Measurements from ENCODE around the gene ECEL1.

The ECEL1 gene

GRCh38 chr2:232506709-232507108, 19.1 kb upstream of the ECEL1 start:
- Histone ChIP-seq H3K9me3 (replicated peaks in 1 of 11) (no peaks in the 10 kb centered on the region), H3K27ac (no peak overlapping the region), H3K4me2 (no peak overlapping the region), H3K4me1 (peaks cover 13 to 35% (median 31%) of the 10 kb centered on the region in 10 experiments; a peak in 19 of 20 replicates), H3K27me3 (peaks cover 37 to 55% (median 52%) of the 10 kb centered on the region in 11 experiments), H3K36me3 (no peaks in the 10 kb centered on the region), H3K9ac (no peak overlapping the region), H3K4me3 (no peak overlapping the region), H4K20me1 (peaks cover 0 to 25% (median 4%) of the 10 kb centered on the region in 11 experiments; a peak in 10 of 22 replicates)
- no peak for TF ChIP-seq Cebpa-rat (IDR thresholded peaks at IDR 0.05)

- Histone ChIP-seq H3K4me3 (no peak overlapping the region), H4K20me1 (peaks cover 0 to 24% (median 4%) of the 10 kb centered on the region in 11 experiments; a peak in 9 of 22 replicates), H3K4me2 (no peak overlapping the region), H3K9me3 (replicated peaks in 1 of 11) (no peaks in the 10 kb centered on the region), H3K36me3 (no peaks in the 10 kb centered on the region), H3K9ac (no peak overlapping the region), H3K27ac (no peak overlapping the region), H3K27me3 (peaks cover 37 to 63% (median 60%) of the 10 kb centered on the region in 11 experiments), H3K4me1 (peaks cover 6 to 26% (median 22%) of the 10 kb centered on the region in 10 experiments; a peak in 18 of 20 replicates)
- TF ChIP-seq Cebpa-rat (IDR thresholded peaks at IDR 0.05): no peak
These were observed 18.2 kb upstream of the ECEL1 start for GRCh38 chr2:232505856-232506255.

- H3K9ac ChIP-seq: no peak overlapping the region
- TF ChIP-seq Cebpa-rat (IDR thresholded peaks at IDR 0.05): no peak
- H3K27me3 ChIP-seq: peaks cover 37 to 69% (median 62%) of the 10 kb centered on the region in 11 experiments
- H3K36me3 ChIP-seq: no peaks in the 10 kb centered on the region
- peaks cover 0 to 26% (median 4%) of the 10 kb centered on the region in 11 experiments; a peak in 9 of 22 replicates for H4K20me1 ChIP-seq
- no peaks in the 10 kb centered on the region for H3K9me3 ChIP-seq (replicated peaks in 1 of 11)
- H3K4me3 ChIP-seq: no peak overlapping the region
- H3K4me1 ChIP-seq: peaks cover 6 to 18% (median 17%) of the 10 kb centered on the region in 10 experiments; a peak in 16 of 20 replicates
- H3K27ac ChIP-seq: no peak overlapping the region
- no peak overlapping the region for H3K4me2 ChIP-seq
These were observed 16.8 kb upstream of the ECEL1 start for GRCh38 chr2:232504438-232504837.

- Histone ChIP-seq H3K4me2 (peak overlapping the region in 7 of 11 experiments; percentile 34 to 57 (median 49); a peak in 7 of 22 replicates), H3K4me1 (peaks cover 6 to 18% (median 17%) of the 10 kb centered on the region in 10 experiments; a peak in 16 of 20 replicates), H3K27ac (no peak overlapping the region), H3K27me3 (peaks cover 37 to 69% (median 62%) of the 10 kb centered on the region in 11 experiments), H3K9ac (no peak overlapping the region), H3K9me3 (replicated peaks in 1 of 11) (no peaks in the 10 kb centered on the region), H3K36me3 (no peaks in the 10 kb centered on the region), H3K4me3 (peak overlapping the region in 1 of 10 experiments; percentile 42; a peak in 1 of 20 replicates), H4K20me1 (peaks cover 0 to 26% (median 4%) of the 10 kb centered on the region in 11 experiments; a peak in 9 of 22 replicates)
- TF ChIP-seq Cebpa-rat (IDR thresholded peaks at IDR 0.05): no peak
These were observed 16.2 kb upstream of the ECEL1 start for GRCh38 chr2:232503809-232504323.

- no peak overlapping the region for H3K9ac ChIP-seq
- peaks cover 37 to 69% (median 62%) of the 10 kb centered on the region in 11 experiments for H3K27me3 ChIP-seq
- H3K36me3 ChIP-seq: no peaks in the 10 kb centered on the region
- TF ChIP-seq Cebpa-rat (IDR thresholded peaks at IDR 0.05): no peak
- no peak overlapping the region for H3K27ac ChIP-seq
- peak overlapping the region in 1 of 10 experiments; percentile 42; a peak in 2 of 20 replicates for H3K4me3 ChIP-seq
- H4K20me1 ChIP-seq: peaks cover 0 to 26% (median 4%) of the 10 kb centered on the region in 11 experiments; a peak in 9 of 22 replicates
- H3K4me1 ChIP-seq: peaks cover 6 to 18% (median 17%) of the 10 kb centered on the region in 10 experiments; a peak in 16 of 20 replicates
- H3K4me2 ChIP-seq: peak overlapping the region in 10 of 11 experiments; percentile 29 to 57 (median 50); a peak in 17 of 22 replicates
- no peaks in the 10 kb centered on the region for H3K9me3 ChIP-seq (replicated peaks in 1 of 11)
These were observed 15.5 kb upstream of the ECEL1 start for GRCh38 chr2:232502911-232503808.

GRCh38 chr2:232502511-232502910, 14.9 kb upstream of the ECEL1 start:
- H3K4me2 ChIP-seq: peak overlapping the region in 7 of 11 experiments; percentile 38 to 67 (median 58); a peak in 10 of 22 replicates
- H3K27me3 ChIP-seq: peaks cover 37 to 69% (median 62%) of the 10 kb centered on the region in 11 experiments
- H3K4me1 ChIP-seq: peaks cover 6 to 18% (median 17%) of the 10 kb centered on the region in 10 experiments; a peak in 16 of 20 replicates
- no peaks in the 10 kb centered on the region for H3K36me3 ChIP-seq
- no peak overlapping the region for H3K27ac ChIP-seq
- H3K9ac ChIP-seq: no peak overlapping the region
- no peaks in the 10 kb centered on the region for H3K9me3 ChIP-seq (replicated peaks in 1 of 11)
- no peak for TF ChIP-seq Cebpa-rat (IDR thresholded peaks at IDR 0.05)
- H4K20me1 ChIP-seq: peaks cover 0 to 26% (median 4%) of the 10 kb centered on the region in 11 experiments; a peak in 9 of 22 replicates
- H3K4me3 ChIP-seq: no peak overlapping the region

GRCh38 chr2:232501794-232502390, 14.3 kb upstream of the ECEL1 start:
- Histone ChIP-seq H3K9me3 (replicated peaks in 1 of 11) (no peaks in the 10 kb centered on the region), H4K20me1 (peaks cover 0 to 26% (median 4%) of the 10 kb centered on the region in 11 experiments; a peak in 9 of 22 replicates), H3K4me1 (peaks cover 6 to 18% (median 17%) of the 10 kb centered on the region in 10 experiments; a peak in 16 of 20 replicates), H3K4me3 (no peak overlapping the region), H3K27me3 (peaks cover 37 to 66% (median 60%) of the 10 kb centered on the region in 11 experiments), H3K9ac (no peak overlapping the region), H3K27ac (no peak overlapping the region), H3K4me2 (no peak overlapping the region; a peak in 2 of 22 replicates), H3K36me3 (no peaks in the 10 kb centered on the region)
- no peak for TF ChIP-seq Cebpa-rat (IDR thresholded peaks at IDR 0.05)

- H3K27me3 ChIP-seq: peaks cover 37 to 61% (median 56%) of the 10 kb centered on the region in 11 experiments
- H3K4me1 ChIP-seq: peaks cover 6 to 18% (median 17%) of the 10 kb centered on the region in 10 experiments; a peak in 16 of 20 replicates
- no peak for TF ChIP-seq Cebpa-rat (IDR thresholded peaks at IDR 0.05)
These were observed 13.7 kb upstream of the ECEL1 start for GRCh38 chr2:232501331-232501771.

More at GRCh38 chr2:232501331-232501771, 13.7 kb upstream of the ECEL1 start:
- Histone ChIP-seq H4K20me1 (peaks cover 0 to 26% (median 4%) of the 10 kb centered on the region in 11 experiments; a peak in 9 of 22 replicates), H3K4me3 (no peak overlapping the region), H3K9me3 (replicated peaks in 1 of 11) (no peaks in the 10 kb centered on the region), H3K9ac (no peak overlapping the region), H3K27ac (no peak overlapping the region), H3K4me2 (no peak overlapping the region), H3K36me3 (no peaks in the 10 kb centered on the region)

Measured in BLaER1 treated with 17β-estradiol and CSF1 and Interleukin-3, amounts not matched to agents 10 nM and 100 nM (cell line).